ENCODE results near the gene GABRG1.

The GABRG1 gene

DNA sequence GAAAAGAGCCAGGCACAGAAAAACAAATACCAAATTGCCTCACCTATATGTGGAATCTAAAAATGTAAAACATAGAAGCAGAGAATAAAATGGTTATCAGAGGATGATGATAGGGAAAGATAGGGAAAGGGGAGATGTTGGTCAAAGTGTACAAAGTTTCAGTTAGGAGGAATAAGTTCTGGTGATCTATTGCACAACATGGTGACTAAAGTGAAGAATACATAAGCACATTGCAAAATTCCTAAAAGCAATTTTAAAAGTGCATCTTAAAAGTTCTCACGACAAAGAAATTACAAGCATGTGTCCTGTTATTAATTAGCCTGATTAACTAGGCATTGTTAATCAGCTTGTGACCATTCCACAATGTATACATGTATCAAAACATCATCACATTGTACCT lies 136.0 kb downstream of the GABRG1 start:
- POLR2A ChIA-PET, result no interaction called here
- no peak for DNase-seq (ENCODE audit: low read depth, low spot score)
- TF ChIP-seq, protein P1, sequence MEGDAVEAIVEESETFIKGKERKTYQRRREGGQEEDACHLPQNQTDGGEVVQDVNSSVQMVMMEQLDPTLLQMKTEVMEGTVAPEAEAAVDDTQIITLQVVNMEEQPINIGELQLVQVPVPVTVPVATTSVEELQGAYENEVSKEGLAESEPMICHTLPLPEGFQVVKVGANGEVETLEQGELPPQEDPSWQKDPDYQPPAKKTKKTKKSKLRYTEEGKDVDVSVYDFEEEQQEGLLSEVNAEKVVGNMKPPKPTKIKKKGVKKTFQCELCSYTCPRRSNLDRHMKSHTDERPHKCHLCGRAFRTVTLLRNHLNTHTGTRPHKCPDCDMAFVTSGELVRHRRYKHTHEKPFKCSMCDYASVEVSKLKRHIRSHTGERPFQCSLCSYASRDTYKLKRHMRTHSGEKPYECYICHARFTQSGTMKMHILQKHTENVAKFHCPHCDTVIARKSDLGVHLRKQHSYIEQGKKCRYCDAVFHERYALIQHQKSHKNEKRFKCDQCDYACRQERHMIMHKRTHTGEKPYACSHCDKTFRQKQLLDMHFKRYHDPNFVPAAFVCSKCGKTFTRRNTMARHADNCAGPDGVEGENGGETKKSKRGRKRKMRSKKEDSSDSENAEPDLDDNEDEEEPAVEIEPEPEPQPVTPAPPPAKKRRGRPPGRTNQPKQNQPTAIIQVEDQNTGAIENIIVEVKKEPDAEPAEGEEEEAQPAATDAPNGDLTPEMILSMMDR (IDR thresholded peaks at IDR 0.05; ENCODE audit: insufficient read depth, low read length, missing control alignments), result no peak
- no peak overlapping the region for H3K4me3 ChIP-seq (ENCODE audit: low read depth, low read length)
- CTCF ChIA-PET, result no interaction called here
